HCT116 (cell line): ENCODE measurements around the gene FBXO21. TPM values are rescaled to one million over a fixed set of nuclear protein-coding genes. Genes with fewer than 3 reads are reported as not detected.

Source experiments
- total RNA-seq: library from RNA; stranded (reverse); gene quantifications from one replicate; pipeline ENCODE4 v1.2.1, GENCODE V29; 2021; ENCODE audit not compliant: unreplicated experiment

Gene FBXO21
- total RNA-seq, 1 experiment from 2014 or later, result 45.5 TPM

Other genes starting within 250 kb of the FBXO21 start
- gene TESC, start 91.1 kb downstream of the FBXO21 start, total RNA-seq, result 10.4 TPM
- 0.22 TPM for gene NOS1, start 171.2 kb upstream of the FBXO21 start, total RNA-seq